Transverse colon (tissue), 4 donors: Measurements from ENCODE around the gene MALL. TPM values are rescaled to one million over a fixed set of nuclear protein-coding genes. Genes with fewer than 3 reads are reported as not detected.
"Not testable (repeated sequence)": the region's sequence is repeated elsewhere in the genome, so short reads cannot be mapped to it uniquely, and the experiment has no call there.

Experiments used
- DNase-seq: peaks from one replicate; pipeline ENCODE4 v3.0.0-alpha.2; 2019
- H3K27ac ChIP-seq, 4 donors: fragments of 200-600 bp; sonication (generic); 2 replicates each; pipeline ENCODE4 v1.5.1; 2016 to 2018; ENCODE audit warnings: inconsistent platforms in 4 of 4
- H3K27me3 ChIP-seq: fragments of 200-600 bp; sonication (generic); 2 replicates; pipeline ENCODE4 v1.5.1; 2017; ENCODE audit warnings: inconsistent platforms
- H3K36me3 ChIP-seq, 4 donors: fragments of 200-600 bp; sonication (generic); 2 replicates each; pipeline ENCODE4 v1.5.1; 2017 to 2019; ENCODE audit warnings: inconsistent platforms in 4 of 4
- H3K4me1 ChIP-seq, 4 donors: fragments of 200-600 bp; sonication (generic); 2 replicates each; pipeline ENCODE4 v1.5.1; 2017 to 2020; ENCODE audit warnings: inconsistent platforms in 4 of 4
- H3K4me3 ChIP-seq, 4 donors: fragments of 200-600 bp; sonication (generic); 1 replicate in 1 of 4; 2 replicates in 3 of 4; pipeline versions ENCODE4 v1.5.1 to v1.6.1; 2017 to 2019; ENCODE audit warnings: inconsistent platforms in 4 of 4
- H3K9me3 ChIP-seq, 2 donors: fragments of 200-600 bp; sonication (generic); 2 replicates each; pipeline ENCODE4 v1.5.1; 2017 to 2019; ENCODE audit warnings: inconsistent platforms in 2 of 2
- WGBS, 2 donors: methylation state at CpG; one replicate each; pipeline ENCODE4 v1.1.5; 2018; ENCODE audit warnings: low coverage in 1 of 2; 5-methylcytosine and 5-hydroxymethylcytosine counted together
- in situ Hi-C, 4 donors: fragments of 200-750 bp; cut with MboI; loops; one replicate each; pipeline versions ENCODE4 v1.15.0 to v1.15.1; 2017; ENCODE audit warnings: low sequenced_read_pairs in 3 of 4, low pct_ligation_motif_present in 1 of 4, low pct_unique_long_range_greater_than_20kb in 1 of 4
- intact Hi-C: fragments of 100-400 bp; cut with DNase I; formaldehyde crosslinking; loops from one replicate; pipeline ENCODE4 v1.15.1; 2023; ENCODE audit warnings: low total_unique reads
- small RNA-seq, 4 donors: library from RNA; depleted of rRNA; stranded (forward); fragments of <200 nt; gene quantifications; one replicate each; pipeline ENCODE3, GENCODE V24; 2016
- total RNA-seq, 4 donors: library from RNA; depleted of rRNA; stranded (reverse); fragments of >200 nt; gene quantifications; one replicate each; pipeline ENCODE4 v1.1.0, GENCODE V29; 2016

Gene MALL
- total RNA-seq, 4 donors from 2014 or later, result 205 to 499 (median 299) TPM

- H3K27ac ChIP-seq, intact Hi-C loops, H3K9me3 ChIP-seq, H3K4me1 ChIP-seq, in situ Hi-C loops, DNase-seq, H3K36me3 ChIP-seq, H3K4me3 ChIP-seq, H3K27me3 ChIP-seq: not testable (repeated sequence)
- WGBS, 2 donors, result no CpG with 5 or more reads among the region's 6 CpGs
These were observed 80.2 kb downstream of the MALL start for GRCh38 chr2:110035384-110035783.

GRCh38 chr2:110034935-110035334 lies 80.7 kb downstream of the MALL start:
- WGBS, 2 donors, result no CpG with 5 or more reads among the region's 10 CpGs
- intact Hi-C loops, H3K27ac ChIP-seq, H3K4me3 ChIP-seq, H3K9me3 ChIP-seq, H3K27me3 ChIP-seq, in situ Hi-C loops, H3K36me3 ChIP-seq, H3K4me1 ChIP-seq, DNase-seq: not testable (repeated sequence)

Small RNA genes within 50 kb of the gene (small RNA-seq; reads per million reads assigned to genes)
- gene MIR4267 (0 reads per million in 4 donors), gene MIR4436B1 (0 reads per million in 4 donors)

Other genes with a start within 250 kb of the MALL start
- 1 to 10 TPM in 2 of 4 donors, under 1 TPM in 1, not detected in 1; 0.48 to 4.2 (median 3.7) TPM for gene LIMS3, start 217.1 kb downstream of the MALL start, total RNA-seq
- gene NPHP1, start 89.2 kb upstream of the MALL start, total RNA-seq, result under 1 TPM in 3 of 4 donors, not detected in 1; 0.55 to 0.95 (median 0.60) TPM
- 100 to 1,000 TPM in 2 of 4 donors, 10 to 100 TPM in 2; 56.1 to 123 (median 99.1) TPM for gene MTLN, start 96.7 kb upstream of the MALL start, total RNA-seq